Neural progenitor cell (in vitro differentiated cells): ENCODE results near the gene BMERB1.

ENCODE experiments used
- CTCF ChIP-seq: fragments of 200-600 bp; sonication (generic); IDR thresholded peaks from 2 replicates; pipeline ENCODE4 v1.5.1; 2017; ENCODE audit warnings: antibody characterized with exemption, mild to moderate bottlenecking
- EZH2phosphoT487 ChIP-seq: fragments of 200-600 bp; sonication (generic); IDR thresholded peaks from 2 replicates; pipeline ENCODE4 v1.6.1; 2017; ENCODE audit warnings: antibody characterized with exemption

GRCh38 chr16:15606518-15607220 lies 172.3 kb downstream of the BMERB1 start:
- TF ChIP-seq CTCF: no peak
- TF ChIP-seq EZH2phosphoT487: no peak
